Mesothelial cell of epicardium (in vitro differentiated cells): ENCODE data around the gene PDZD8. TPM values are rescaled to one million over a fixed set of nuclear protein-coding genes. Genes with fewer than 3 reads are reported as not detected.

Experiments used
- DNase-seq, 2 experiments: peaks; one replicate each; pipeline ENCODE4 v3.0.0; 2021; ENCODE audit warnings: low spot score in 2 of 2; ENCODE audit not compliant: unreplicated experiment in 2 of 2
- H3K27ac Mint-ChIP-seq: 2 replicates; pipeline ENCODE4 v1.8.0; 2021; ENCODE audit warnings: mixed read lengths
- H3K27me3 Mint-ChIP-seq: 2 replicates; pipeline ENCODE4 v1.8.0; 2021; ENCODE audit warnings: low read depth, mixed read lengths
- H3K36me3 Mint-ChIP-seq: 2 replicates; pipeline ENCODE4 v1.8.0; 2021; ENCODE audit warnings: mixed read lengths
- H3K4me1 Mint-ChIP-seq: 2 replicates; pipeline ENCODE4 v1.8.0; 2021; ENCODE audit warnings: mixed read lengths
- H3K4me3 Mint-ChIP-seq: 2 replicates; pipeline ENCODE4 v1.8.0; 2021; ENCODE audit warnings: mild to moderate bottlenecking, moderate library complexity, mixed read lengths
- H3K9me3 Mint-ChIP-seq: 2 replicates; pipeline ENCODE4 v1.8.0; 2021; ENCODE audit warnings: mixed read lengths
- CTCF ChIP-seq: fragments of 200-600 bp; sonication (generic); IDR thresholded peaks from one replicate; pipeline ENCODE4 v1.5.0; 2021; ENCODE audit warnings: antibody characterized with exemption; ENCODE audit not compliant: unreplicated experiment
- total RNA-seq: library from RNA; stranded (reverse); gene quantifications from 3 replicates; pipeline ENCODE4 v1.2.1, GENCODE V29; 2021

The PDZD8 gene
- total RNA-seq, 1 donor from 2014 or later: 27.3 TPM

- no peak overlapping the region for H3K27ac Mint-ChIP-seq
- H3K4me1 Mint-ChIP-seq: no peaks in the 10 kb centered on the region
- DNase-seq: no peak
- TF ChIP-seq CTCF: no peak
- H3K36me3 Mint-ChIP-seq: no peaks in the 10 kb centered on the region
- H3K9me3 Mint-ChIP-seq: no peaks in the 10 kb centered on the region
- H3K4me3 Mint-ChIP-seq: no peak overlapping the region
- H3K27me3 Mint-ChIP-seq: peaks cover 77% of the 10 kb centered on the region
These were observed 11.6 kb upstream of the PDZD8 start for GRCh38 chr10:117386805-117387204.

- no peak overlapping the region for H3K4me3 Mint-ChIP-seq
- H3K4me1 Mint-ChIP-seq: no peaks in the 10 kb centered on the region
- no peak overlapping the region for H3K27ac Mint-ChIP-seq
- H3K36me3 Mint-ChIP-seq: no peaks in the 10 kb centered on the region
- no peak for DNase-seq
- H3K9me3 Mint-ChIP-seq: no peaks in the 10 kb centered on the region
- no peak for TF ChIP-seq CTCF
- H3K27me3 Mint-ChIP-seq: peaks cover 89% of the 10 kb centered on the region
These were observed 7.6 kb upstream of the PDZD8 start for GRCh38 chr10:117382861-117383260.

GRCh38 chr10:117374506-117375359 lies 507 bp downstream of the PDZD8 start:
- Mint-ChIP-seq H3K4me1 (peaks cover 32% of the 10 kb centered on the region), H3K27ac (peak overlapping the region; percentile 83), H3K9me3 (no peaks in the 10 kb centered on the region), H3K36me3 (no peaks in the 10 kb centered on the region), H3K27me3 (peaks cover 28% of the 10 kb centered on the region), H3K4me3 (peak overlapping the region; percentile 88)
- no peak for TF ChIP-seq CTCF
- no peak for DNase-seq

GRCh38 chr10:117373823-117374505 lies 1.3 kb downstream of the PDZD8 start:
- Mint-ChIP-seq H3K4me3 (peak overlapping the region; percentile 88), H3K9me3 (no peaks in the 10 kb centered on the region), H3K4me1 (peaks cover 37% of the 10 kb centered on the region), H3K36me3 (no peaks in the 10 kb centered on the region), H3K27me3 (peaks cover 20% of the 10 kb centered on the region), H3K27ac (peak overlapping the region; percentile 83)
- no peak for TF ChIP-seq CTCF
- no peak for DNase-seq

GRCh38 chr10:117370205-117370604 lies 5.0 kb downstream of the PDZD8 start:
- peaks cover 43% of the 10 kb centered on the region for H3K4me1 Mint-ChIP-seq
- no peaks in the 10 kb centered on the region for H3K9me3 Mint-ChIP-seq
- no peak overlapping the region for H3K4me3 Mint-ChIP-seq
- no peak for DNase-seq
- no peak for TF ChIP-seq CTCF
- H3K27ac Mint-ChIP-seq: no peak overlapping the region
- no peaks in the 10 kb centered on the region for H3K36me3 Mint-ChIP-seq
- H3K27me3 Mint-ChIP-seq: no peaks in the 10 kb centered on the region
